Stimulated activated CD4-positive, alpha-beta T cell treated with anti-CD3 and anti-CD28 coated beads, TNF-alpha, amount 100 ng/mL, for 1 hour (primary cell): ENCODE data around the gene KSR1.
"Not testable (repeated sequence)": the region's sequence is repeated elsewhere in the genome, so short reads cannot be mapped to it uniquely, and the experiment has no call there.

Experiments
- DNase-seq, 3 donors: peaks; one replicate each; pipeline ENCODE4 v3.0.0-alpha.2; 2020; ENCODE audit warnings: low read depth in 3 of 3, low spot score in 1 of 3

Gene KSR1

GRCh38 chr17:27671591-27671910 is 215.3 kb downstream of the KSR1 start:
- no peak for DNase-seq

GRCh38 chr17:27671977-27672480 is 215.8 kb downstream of the KSR1 start:
- not testable (repeated sequence) for DNase-seq

- no peak for DNase-seq
Measured at GRCh38 chr17:27674335-27674734, 218.1 kb downstream of the KSR1 start.
